ENCODE results near the gene PMP22. TPM values are rescaled to one million over a fixed set of nuclear protein-coding genes. Genes with fewer than 3 reads are reported as not detected.

Gene PMP22
- total RNA-seq, 1 donor from 2014 or later, result 8.6 TPM

DNA sequence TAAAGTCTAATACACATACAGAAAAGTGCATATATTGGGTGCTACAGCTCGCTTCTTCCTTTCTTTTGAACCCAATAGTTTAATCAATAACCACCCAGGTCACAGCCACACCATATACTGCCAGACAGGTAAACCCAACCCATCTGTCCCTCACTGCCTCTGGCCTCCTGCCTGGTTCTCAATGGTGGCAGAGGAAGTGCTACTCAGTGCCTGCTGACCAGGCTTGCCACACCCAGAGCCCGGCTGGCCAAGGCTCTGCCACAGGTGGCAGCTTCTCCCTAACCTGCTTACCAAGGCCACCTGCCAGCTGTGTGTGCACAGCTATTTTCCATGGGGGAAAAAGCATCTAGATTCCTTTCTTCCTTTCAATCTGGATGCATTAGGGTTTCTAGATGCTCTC, 584 bp downstream of the PMP22 start:
- H3K4me3 ChIP-seq (ENCODE audit: low read depth, low read length), result no peak overlapping the region
- no peak for DNase-seq (ENCODE audit: low read depth)
- TF ChIP-seq, protein P1, sequence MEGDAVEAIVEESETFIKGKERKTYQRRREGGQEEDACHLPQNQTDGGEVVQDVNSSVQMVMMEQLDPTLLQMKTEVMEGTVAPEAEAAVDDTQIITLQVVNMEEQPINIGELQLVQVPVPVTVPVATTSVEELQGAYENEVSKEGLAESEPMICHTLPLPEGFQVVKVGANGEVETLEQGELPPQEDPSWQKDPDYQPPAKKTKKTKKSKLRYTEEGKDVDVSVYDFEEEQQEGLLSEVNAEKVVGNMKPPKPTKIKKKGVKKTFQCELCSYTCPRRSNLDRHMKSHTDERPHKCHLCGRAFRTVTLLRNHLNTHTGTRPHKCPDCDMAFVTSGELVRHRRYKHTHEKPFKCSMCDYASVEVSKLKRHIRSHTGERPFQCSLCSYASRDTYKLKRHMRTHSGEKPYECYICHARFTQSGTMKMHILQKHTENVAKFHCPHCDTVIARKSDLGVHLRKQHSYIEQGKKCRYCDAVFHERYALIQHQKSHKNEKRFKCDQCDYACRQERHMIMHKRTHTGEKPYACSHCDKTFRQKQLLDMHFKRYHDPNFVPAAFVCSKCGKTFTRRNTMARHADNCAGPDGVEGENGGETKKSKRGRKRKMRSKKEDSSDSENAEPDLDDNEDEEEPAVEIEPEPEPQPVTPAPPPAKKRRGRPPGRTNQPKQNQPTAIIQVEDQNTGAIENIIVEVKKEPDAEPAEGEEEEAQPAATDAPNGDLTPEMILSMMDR (conservative IDR thresholded peaks at IDR 0.05; ENCODE audit: low read depth, low read length), result no peak

DNA sequence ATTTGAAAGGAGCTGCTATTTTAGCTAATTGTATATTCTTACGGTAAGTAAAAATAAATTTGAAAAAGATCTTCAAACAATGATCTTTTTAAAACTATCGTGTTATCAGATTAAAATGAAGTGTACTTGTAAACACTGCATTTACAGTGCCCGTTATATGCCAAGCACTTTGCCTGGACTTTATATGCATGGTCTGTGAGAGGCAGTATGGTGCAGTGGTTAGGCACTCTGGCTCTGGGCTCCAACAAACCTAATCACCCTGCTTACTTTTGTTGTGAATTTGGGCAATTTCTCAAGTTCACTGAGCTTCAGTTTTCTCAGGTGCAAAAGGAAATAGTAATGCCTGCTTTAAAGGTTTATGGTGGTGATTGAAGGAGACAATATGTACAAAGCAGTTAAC, 1.4 kb downstream of the PMP22 start:
- no peak for DNase-seq (ENCODE audit: low read depth)
- TF ChIP-seq, protein P1 (conservative IDR thresholded peaks at IDR 0.05; ENCODE audit: low read depth, low read length), result no peak
- peak overlapping the region; percentile 78 for H3K4me3 ChIP-seq (ENCODE audit: low read depth, low read length)

DNA sequence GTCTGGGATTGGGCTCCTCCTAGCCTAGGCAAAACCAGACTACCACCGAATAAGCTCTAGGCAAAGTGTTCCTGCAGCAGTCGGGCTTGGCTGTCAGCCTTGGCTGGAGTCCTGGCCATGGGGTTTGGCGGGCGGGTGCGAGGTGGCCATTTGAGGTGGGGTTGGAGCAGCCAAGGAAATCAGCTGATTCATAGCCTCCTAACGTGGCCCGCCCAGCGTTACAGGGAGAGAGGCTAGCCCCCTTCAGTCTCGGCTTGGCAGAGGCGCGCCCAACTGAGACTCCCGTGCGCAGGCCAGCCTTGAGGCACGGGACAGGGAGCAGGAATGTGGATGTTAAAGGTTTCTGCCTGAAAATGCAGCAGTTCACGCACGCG, 1.9 kb downstream of the PMP22 start:
- TF ChIP-seq, protein P1 (conservative IDR thresholded peaks at IDR 0.05; ENCODE audit: low read depth, low read length), result no peak
- DNase-seq (ENCODE audit: low read depth), result no peak
- H3K4me3 ChIP-seq (ENCODE audit: low read depth, low read length), result peak overlapping the region; percentile 78

DNA sequence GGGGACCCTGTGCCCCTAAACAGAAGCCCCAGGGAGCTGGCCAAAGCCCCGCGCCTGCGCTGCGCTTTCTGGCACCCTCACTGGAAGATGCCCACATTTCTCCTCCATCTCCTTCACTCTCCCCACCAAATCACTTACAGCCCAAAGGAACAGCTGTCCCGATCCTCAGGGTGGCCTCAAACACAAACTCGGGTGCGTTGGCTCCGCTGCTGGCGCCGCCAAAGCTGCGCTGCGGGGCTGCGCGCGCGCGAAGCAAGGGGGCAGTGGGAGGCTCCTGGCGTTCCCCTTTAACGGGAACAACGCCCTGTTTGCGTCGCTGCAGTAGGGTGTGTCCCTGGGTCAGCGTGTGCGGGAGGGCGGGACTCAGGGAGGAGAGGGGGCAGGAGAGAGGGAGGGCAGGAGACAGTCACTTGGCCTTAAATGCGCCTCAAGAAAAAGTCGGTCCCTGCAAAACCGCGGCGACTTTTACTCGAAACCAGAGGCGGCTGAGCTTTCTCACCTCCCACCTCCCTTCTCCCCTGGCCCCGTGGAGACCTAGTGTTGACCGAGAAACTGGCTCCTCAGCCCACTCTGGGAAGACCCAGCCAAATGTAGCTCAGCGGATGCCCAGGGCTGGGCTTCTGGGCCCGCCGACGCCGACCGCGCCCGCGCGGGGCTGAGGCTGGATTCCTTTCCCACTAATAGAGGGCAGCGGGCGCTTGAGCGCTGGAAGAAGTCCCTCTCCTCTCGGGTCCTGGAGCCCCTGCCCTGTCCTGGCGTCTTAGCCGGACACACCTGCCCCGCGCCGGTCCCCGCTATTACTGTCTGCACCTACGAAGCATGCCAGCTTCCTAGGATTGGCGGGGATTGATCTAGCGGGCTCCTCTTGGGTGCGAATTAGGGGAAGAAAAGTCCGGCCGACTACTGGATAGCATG, 2.6 kb downstream of the PMP22 start:
- H3K4me3 ChIP-seq (ENCODE audit: low read depth, low read length), result peak overlapping the region; percentile 78
- no peak for DNase-seq (ENCODE audit: low read depth)
- TF ChIP-seq, protein P1 (conservative IDR thresholded peaks at IDR 0.05; ENCODE audit: low read depth, low read length), result no peak

DNA sequence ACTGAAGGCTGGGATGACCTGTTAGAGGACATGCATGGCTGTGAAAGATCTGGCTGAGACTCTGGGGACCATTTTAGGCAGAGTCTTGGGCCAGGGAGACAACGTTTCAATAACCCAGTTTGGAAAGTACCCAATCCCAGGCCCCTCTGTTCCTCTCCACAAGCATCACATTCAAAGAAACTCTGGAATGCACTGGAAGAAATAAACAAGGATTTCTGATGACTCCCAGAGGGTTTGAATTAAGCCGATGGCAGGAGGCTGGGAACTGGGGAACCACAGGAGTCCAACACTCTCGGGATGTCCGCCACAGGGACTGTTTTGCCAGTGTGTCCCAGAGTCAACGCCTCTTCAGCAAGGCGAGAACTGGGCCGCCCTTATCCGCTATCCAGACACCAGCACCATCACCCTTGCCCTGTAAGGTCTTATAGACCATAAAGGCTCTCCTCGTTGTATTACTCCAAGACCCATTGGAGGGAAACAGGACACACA, 3.3 kb downstream of the PMP22 start:
- TF ChIP-seq, protein P1 (conservative IDR thresholded peaks at IDR 0.05; ENCODE audit: low read depth, low read length), result no peak
- no peak for DNase-seq (ENCODE audit: low read depth)
- H3K4me3 ChIP-seq (ENCODE audit: low read depth, low read length), result peak overlapping the region; percentile 78

DNA sequence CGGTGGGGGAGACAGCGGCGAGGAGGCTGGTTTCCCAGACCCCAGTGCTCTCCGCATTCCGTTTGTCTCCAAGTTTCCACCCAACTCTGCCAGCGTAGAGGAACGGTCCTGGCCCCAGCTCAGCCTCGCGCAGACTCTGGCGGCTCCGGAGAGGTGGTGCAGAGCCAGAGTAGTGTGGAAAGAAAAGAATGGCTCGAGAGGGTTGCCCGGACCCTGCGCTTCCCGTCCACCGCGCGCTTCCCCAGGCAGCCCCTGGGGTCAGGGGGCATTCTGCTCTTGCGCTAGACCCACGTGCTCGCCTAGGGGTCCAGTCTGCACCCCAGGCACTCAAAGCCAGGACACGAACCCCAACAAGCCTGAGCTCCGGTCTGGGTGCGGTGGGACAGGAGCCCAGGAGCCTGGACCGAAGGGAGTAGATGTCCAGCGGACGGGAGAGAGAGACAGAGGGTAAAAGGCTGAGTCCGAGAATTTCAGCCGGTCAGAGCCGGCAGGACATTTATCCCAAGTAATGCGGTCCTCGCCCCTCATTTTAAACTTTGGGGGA, 3.8 kb downstream of the PMP22 start:
- TF ChIP-seq, protein P1 (conservative IDR thresholded peaks at IDR 0.05; ENCODE audit: low read depth, low read length), result peak; percentile 17
- H3K4me3 ChIP-seq (ENCODE audit: low read depth, low read length), result peak overlapping the region; percentile 78

More for the DNA sequence above, 3.8 kb downstream of the PMP22 start:
- DNase-seq (ENCODE audit: low read depth), result no peak
